ENCODE data around the gene HSD17B3. TPM values are rescaled to one million over a fixed set of nuclear protein-coding genes. Genes with fewer than 3 reads are reported as not detected.

HSD17B3 gene
- polyA plus RNA-seq, 1 donor (not counting 4 experiments of a cell fraction or from before 2014, with no cell fraction given): 0.17 TPM

DNA sequence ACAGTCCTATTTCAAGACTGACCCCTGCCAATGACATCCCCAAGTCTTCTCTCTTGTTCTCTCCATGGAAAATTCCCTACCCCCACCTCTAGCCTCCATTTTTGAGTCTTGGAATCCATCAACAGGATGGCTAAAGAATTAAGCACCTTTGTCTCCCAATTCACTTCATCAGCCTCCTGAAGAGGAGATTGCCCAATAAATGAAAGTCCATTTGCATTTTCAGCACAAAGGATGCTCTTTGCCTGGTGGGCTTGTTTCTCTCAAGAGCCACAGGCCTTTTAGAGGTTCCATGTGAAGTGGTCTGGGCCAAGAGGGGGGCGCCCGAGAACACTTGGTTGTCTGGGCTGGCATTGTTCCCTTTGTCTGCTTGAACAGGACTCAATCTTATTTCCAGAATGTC, 12.6 kb downstream of the HSD17B3 start:
- no peak for DNase-seq (ENCODE audit: low read depth, low spot score)
- no peak overlapping the region for H3K4me2 ChIP-seq (ENCODE audit: control insufficient read depth, extremely low read depth, insufficient read depth, low read depth, low read length)
- H3K9me1 ChIP-seq (ENCODE audit: control insufficient read depth, extremely low read depth, insufficient read depth, low read length): no peaks in the 10 kb centered on the region
- H2AFZ ChIP-seq (ENCODE audit: control insufficient read depth, low read length): no peak overlapping the region
- H3K36me3 ChIP-seq (ENCODE audit: control insufficient read depth in 2 of 2, extremely low read depth in 1 of 2, insufficient read depth in 2 of 2, low read length in 2 of 2): no peaks in the 10 kb centered on the region
- no peak for FAIRE-seq
- H3K4me3 ChIP-seq (ENCODE audit: control insufficient read depth in 2 of 3, extremely low read depth in 1 of 3, insufficient read depth in 2 of 3, low read depth in 1 of 3, low read length in 3 of 3): no peak overlapping the region
- H4K20me1 ChIP-seq (ENCODE audit: control insufficient read depth, extremely low read depth, insufficient read depth, low read length): no peaks in the 10 kb centered on the region
- no peaks in the 10 kb centered on the region for H3K9me3 ChIP-seq (ENCODE audit: control insufficient read depth, low read depth, low read length)
- H3K79me2 ChIP-seq (ENCODE audit: control insufficient read depth, insufficient read depth, low read length): no peaks in the 10 kb centered on the region
- H3K27me3 ChIP-seq (ENCODE audit: control insufficient read depth, extremely low read depth, insufficient read depth, low read length): peaks cover 21% of the 10 kb centered on the region
- no peak for TF ChIP-seq EZH2 (IDR thresholded peaks at IDR 0.05; ENCODE audit: low read length)
- TF ChIP-seq, protein P1, sequence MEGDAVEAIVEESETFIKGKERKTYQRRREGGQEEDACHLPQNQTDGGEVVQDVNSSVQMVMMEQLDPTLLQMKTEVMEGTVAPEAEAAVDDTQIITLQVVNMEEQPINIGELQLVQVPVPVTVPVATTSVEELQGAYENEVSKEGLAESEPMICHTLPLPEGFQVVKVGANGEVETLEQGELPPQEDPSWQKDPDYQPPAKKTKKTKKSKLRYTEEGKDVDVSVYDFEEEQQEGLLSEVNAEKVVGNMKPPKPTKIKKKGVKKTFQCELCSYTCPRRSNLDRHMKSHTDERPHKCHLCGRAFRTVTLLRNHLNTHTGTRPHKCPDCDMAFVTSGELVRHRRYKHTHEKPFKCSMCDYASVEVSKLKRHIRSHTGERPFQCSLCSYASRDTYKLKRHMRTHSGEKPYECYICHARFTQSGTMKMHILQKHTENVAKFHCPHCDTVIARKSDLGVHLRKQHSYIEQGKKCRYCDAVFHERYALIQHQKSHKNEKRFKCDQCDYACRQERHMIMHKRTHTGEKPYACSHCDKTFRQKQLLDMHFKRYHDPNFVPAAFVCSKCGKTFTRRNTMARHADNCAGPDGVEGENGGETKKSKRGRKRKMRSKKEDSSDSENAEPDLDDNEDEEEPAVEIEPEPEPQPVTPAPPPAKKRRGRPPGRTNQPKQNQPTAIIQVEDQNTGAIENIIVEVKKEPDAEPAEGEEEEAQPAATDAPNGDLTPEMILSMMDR (optimal IDR thresholded peaks at IDR 0.05 in 1 of 3, IDR thresholded peaks at IDR 0.05 in 1 of 3, conservative IDR thresholded peaks at IDR 0.05 in 1 of 3; ENCODE audit: extremely low read depth in 1 of 3, insufficient read depth in 2 of 3, low read length in 3 of 3): no peak
- dilution Hi-C loops (cut with MboI; ENCODE audit: extremely low pct_ligation_motif_present, low sequenced_read_pairs): no loop called here
- no peak overlapping the region for H3K27ac ChIP-seq (ENCODE audit: control insufficient read depth, insufficient read depth, low read length)
- H3K4me1 ChIP-seq (ENCODE audit: control insufficient read depth, extremely low read depth, insufficient read depth, low read length): no peaks in the 10 kb centered on the region
- no peak overlapping the region for H3K9ac ChIP-seq (ENCODE audit: control insufficient read depth, extremely low read depth, insufficient read depth, low read length)

DNA sequence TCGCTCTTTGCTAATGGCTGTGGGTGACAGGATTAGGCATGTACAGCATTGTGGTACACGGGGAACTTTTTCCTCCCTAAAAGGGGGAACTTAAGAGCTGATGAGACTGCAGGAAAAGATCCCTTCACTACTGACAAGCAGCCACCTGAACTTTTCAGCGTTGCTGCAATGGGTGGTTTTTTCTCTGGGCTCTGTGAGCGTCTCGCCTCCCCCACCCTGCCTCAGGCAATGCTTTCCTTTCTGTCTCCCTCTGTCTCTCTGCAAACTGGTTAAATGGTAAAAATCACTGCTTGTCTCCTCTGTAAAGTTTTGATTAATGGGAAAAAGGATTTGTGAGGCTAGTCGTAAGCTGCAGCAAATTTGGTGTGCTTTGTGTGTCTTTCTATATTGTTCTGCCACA, 20.3 kb downstream of the HSD17B3 start:
- Histone ChIP-seq H3K36me3 (ENCODE audit: control insufficient read depth in 2 of 2, extremely low read depth in 1 of 2, insufficient read depth in 2 of 2, low read length in 2 of 2) (no peaks in the 10 kb centered on the region), H4K20me1 (ENCODE audit: control insufficient read depth, extremely low read depth, insufficient read depth, low read length) (no peaks in the 10 kb centered on the region), H3K9me3 (ENCODE audit: control insufficient read depth, low read depth, low read length) (no peaks in the 10 kb centered on the region), H2AFZ (ENCODE audit: control insufficient read depth, low read length) (no peak overlapping the region), H3K4me1 (ENCODE audit: control insufficient read depth, extremely low read depth, insufficient read depth, low read length) (no peaks in the 10 kb centered on the region), H3K4me2 (ENCODE audit: control insufficient read depth, extremely low read depth, insufficient read depth, low read depth, low read length) (no peak overlapping the region), H3K9ac (ENCODE audit: control insufficient read depth, extremely low read depth, insufficient read depth, low read length) (no peak overlapping the region), H3K4me3 (ENCODE audit: control insufficient read depth in 2 of 3, extremely low read depth in 1 of 3, insufficient read depth in 2 of 3, low read depth in 1 of 3, low read length in 3 of 3) (no peak overlapping the region), H3K27me3 (ENCODE audit: control insufficient read depth, extremely low read depth, insufficient read depth, low read length) (peaks cover 5% of the 10 kb centered on the region), H3K79me2 (ENCODE audit: control insufficient read depth, insufficient read depth, low read length) (no peaks in the 10 kb centered on the region), H3K27ac (ENCODE audit: control insufficient read depth, insufficient read depth, low read length) (no peak overlapping the region), H3K9me1 (ENCODE audit: control insufficient read depth, extremely low read depth, insufficient read depth, low read length) (no peaks in the 10 kb centered on the region)
- TF ChIP-seq, protein P1 (optimal IDR thresholded peaks at IDR 0.05 in 1 of 3, IDR thresholded peaks at IDR 0.05 in 1 of 3, conservative IDR thresholded peaks at IDR 0.05 in 1 of 3; ENCODE audit: extremely low read depth in 1 of 3, insufficient read depth in 2 of 3, low read length in 3 of 3): no peak
- TF ChIP-seq EZH2 (IDR thresholded peaks at IDR 0.05; ENCODE audit: low read length): no peak
- no peak for FAIRE-seq
- DNase-seq (ENCODE audit: low read depth, low spot score): no peak
- dilution Hi-C loops (cut with MboI; ENCODE audit: extremely low pct_ligation_motif_present, low sequenced_read_pairs): no loop called here
